SJCRH30 (cell line): ENCODE measurements around the gene SH3BGRL3. TPM values are rescaled to one million over a fixed set of nuclear protein-coding genes. Genes with fewer than 3 reads are reported as not detected.

Source experiments
- DNase-seq, 2 experiments: peaks; one replicate each; pipeline ENCODE4 v3.0.0-alpha.2; 2015 to 2020
- H3K27ac ChIP-seq: fragments of 250-450 bp; sonication (Bioruptor Pico); 2 replicates; pipeline ENCODE4 v1.5.1; 2020; ENCODE audit warnings: mild to moderate bottlenecking, moderate library complexity
- H3K27me3 ChIP-seq: fragments of 250-450 bp; sonication (Bioruptor Pico); 2 replicates; pipeline ENCODE4 v1.5.1; 2020; ENCODE audit warnings: mild to moderate bottlenecking, moderate library complexity
- H3K36me3 ChIP-seq: fragments of 250-450 bp; sonication (Bioruptor Pico); 2 replicates; pipeline ENCODE4 v1.5.1; 2020; ENCODE audit warnings: mild to moderate bottlenecking, moderate library complexity
- H3K4me1 ChIP-seq: fragments of 250-450 bp; sonication (Bioruptor Pico); 2 replicates; pipeline ENCODE4 v1.5.1; 2020; ENCODE audit warnings: mild to moderate bottlenecking, moderate library complexity
- H3K4me3 ChIP-seq: fragments of 250-450 bp; sonication (Bioruptor Pico); 2 replicates; pipeline ENCODE4 v1.5.1; 2020; ENCODE audit warnings: mild to moderate bottlenecking, moderate library complexity
- H3K9me3 ChIP-seq: fragments of 250-450 bp; sonication (Bioruptor Pico); replicated peaks from 2 replicates; pipeline ENCODE4 v1.5.1; 2020; ENCODE audit warnings: mild to moderate bottlenecking, moderate library complexity
- total RNA-seq: library from RNA; depleted of rRNA; stranded (reverse); fragments of >200 nt; shearing (Covaris generic); gene quantifications from 2 replicates; pipeline ENCODE4 v1.2.3, GENCODE V29; 2014

SH3BGRL3 gene
- total RNA-seq, 1 experiment from 2014 or later = 41.5 TPM

- Histone ChIP-seq H3K36me3 (peaks cover 62% of the 10 kb centered on the region), H3K27me3 (no peaks in the 10 kb centered on the region), H3K9me3 (peaks cover 5% of the 10 kb centered on the region; the same call in 1 of the 2 replicates), H3K4me1 (no peaks in the 10 kb centered on the region), H3K4me3 (no peak overlapping the region), H3K27ac (no peak overlapping the region)
- DNase-seq = no peak
These were observed 11.3 kb upstream of the SH3BGRL3 start for GRCh38 chr1:26268290-26269197.

- no peaks in the 10 kb centered on the region for H3K27me3 ChIP-seq
- no peaks in the 10 kb centered on the region for H3K4me1 ChIP-seq
- H3K4me3 ChIP-seq = no peak overlapping the region
- H3K27ac ChIP-seq = no peak overlapping the region
- peaks cover 58% of the 10 kb centered on the region for H3K36me3 ChIP-seq
- peaks cover 5% of the 10 kb centered on the region; the same call in 1 of the 2 replicates for H3K9me3 ChIP-seq
- DNase-seq = no peak
These were observed 10.7 kb upstream of the SH3BGRL3 start for GRCh38 chr1:26269198-26269550.

DNA sequence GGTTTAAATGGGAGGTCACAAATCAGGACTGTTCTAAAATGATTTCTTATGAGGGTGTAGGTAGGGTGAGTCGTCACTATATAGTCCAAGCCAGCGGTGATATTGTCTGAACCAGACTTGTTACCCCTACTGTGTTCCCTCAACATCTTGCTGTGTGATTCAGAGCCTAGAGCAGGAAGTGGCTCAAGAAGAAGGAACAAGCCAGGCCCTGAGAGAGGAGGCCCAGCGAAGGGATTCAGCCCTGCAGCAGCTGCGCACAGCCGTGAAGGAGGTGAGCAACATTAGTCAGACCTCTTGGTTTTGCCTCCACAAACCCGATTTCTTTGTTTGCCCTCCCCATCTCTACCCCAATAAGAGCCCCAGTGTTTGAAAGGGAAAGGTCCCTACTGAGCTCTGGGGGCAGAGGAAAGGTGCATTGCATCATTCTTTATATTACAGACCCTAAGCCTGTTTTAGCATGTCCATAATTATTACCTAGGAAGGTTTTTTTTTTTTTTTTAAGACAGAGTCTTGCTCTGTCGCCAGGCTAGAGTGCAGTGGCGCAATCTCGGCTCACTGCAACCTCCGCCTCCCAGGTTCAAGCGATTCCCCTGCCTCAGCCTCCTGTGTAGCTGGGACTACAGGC is 5.0 kb upstream of the SH3BGRL3 start:
- H3K36me3 ChIP-seq = peaks cover 45% of the 10 kb centered on the region
- H3K4me1 ChIP-seq = peaks cover 42% of the 10 kb centered on the region
- H3K27me3 ChIP-seq = no peaks in the 10 kb centered on the region
- H3K4me3 ChIP-seq = no peak overlapping the region
- H3K27ac ChIP-seq = peak overlapping the region; percentile 67; the same call in 1 of the 2 replicates
- H3K9me3 ChIP-seq = no peaks in the 10 kb centered on the region
- no peak for DNase-seq

DNA sequence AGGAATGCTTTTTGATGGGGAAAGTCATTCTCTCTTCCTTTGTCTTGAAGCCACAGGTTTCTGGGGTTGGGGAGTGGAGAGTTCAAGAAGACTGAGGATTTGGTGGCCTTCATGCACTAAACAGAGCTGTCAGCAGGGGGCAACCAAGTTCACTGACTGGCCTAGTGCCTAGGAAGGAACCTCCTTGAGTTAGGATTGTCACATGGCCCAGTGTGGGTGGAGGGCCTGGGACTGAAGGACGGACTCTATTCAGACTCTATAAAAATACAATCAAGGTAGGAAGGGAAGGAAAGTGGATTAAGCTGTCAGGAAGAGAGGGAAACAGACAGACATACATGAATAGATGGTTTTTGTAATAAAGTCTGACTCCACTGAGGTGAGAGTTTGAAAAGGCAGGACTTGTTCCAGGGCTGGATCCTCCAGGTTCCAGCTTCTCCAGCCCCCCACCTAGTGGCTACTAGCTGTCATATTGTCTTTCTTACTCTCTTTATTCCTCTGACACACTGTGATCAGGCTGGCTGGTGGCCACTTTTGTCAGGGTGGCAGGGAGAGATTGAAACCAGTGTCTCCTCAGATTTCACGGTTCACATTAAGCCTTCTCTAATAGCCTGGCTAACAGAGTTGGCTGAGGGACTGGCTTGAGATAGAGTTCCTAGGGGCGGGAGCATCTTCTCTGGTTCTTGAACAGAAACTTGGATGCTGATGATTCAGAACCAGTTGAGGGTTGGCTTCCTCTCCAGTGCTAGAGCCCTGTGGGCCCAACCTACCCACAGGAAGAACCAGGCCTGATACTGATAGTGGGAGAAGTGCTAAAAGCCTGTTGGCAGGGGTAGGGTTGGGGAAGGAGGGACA is 4.1 kb upstream of the SH3BGRL3 start:
- no peaks in the 10 kb centered on the region for H3K9me3 ChIP-seq
- DNase-seq = peak; percentile 81 to 94
- no peak overlapping the region for H3K4me3 ChIP-seq
- H3K36me3 ChIP-seq = peaks cover 36% of the 10 kb centered on the region
- peaks cover 42% of the 10 kb centered on the region for H3K4me1 ChIP-seq
- no peaks in the 10 kb centered on the region for H3K27me3 ChIP-seq
- peak overlapping the region; percentile 67 for H3K27ac ChIP-seq

GRCh38 chr1:26276432-26276838 is 3.5 kb upstream of the SH3BGRL3 start:
- H3K4me3 ChIP-seq = no peak overlapping the region
- peaks cover 31% of the 10 kb centered on the region for H3K36me3 ChIP-seq
- no peaks in the 10 kb centered on the region for H3K27me3 ChIP-seq
- peak overlapping the region; percentile 67 for H3K27ac ChIP-seq
- peak in 1 of 2 experiments; percentile 42 for DNase-seq
- H3K4me1 ChIP-seq = peaks cover 46% of the 10 kb centered on the region
- H3K9me3 ChIP-seq = no peaks in the 10 kb centered on the region

GRCh38 chr1:26277261-26277661 is 2.6 kb upstream of the SH3BGRL3 start:
- Histone ChIP-seq H3K4me3 (no peak overlapping the region), H3K27ac (no peak overlapping the region; the same call in 1 of the 2 replicates), H3K4me1 (peaks cover 49% of the 10 kb centered on the region), H3K36me3 (peaks cover 24% of the 10 kb centered on the region), H3K27me3 (no peaks in the 10 kb centered on the region), H3K9me3 (no peaks in the 10 kb centered on the region)
- no peak for DNase-seq

DNA sequence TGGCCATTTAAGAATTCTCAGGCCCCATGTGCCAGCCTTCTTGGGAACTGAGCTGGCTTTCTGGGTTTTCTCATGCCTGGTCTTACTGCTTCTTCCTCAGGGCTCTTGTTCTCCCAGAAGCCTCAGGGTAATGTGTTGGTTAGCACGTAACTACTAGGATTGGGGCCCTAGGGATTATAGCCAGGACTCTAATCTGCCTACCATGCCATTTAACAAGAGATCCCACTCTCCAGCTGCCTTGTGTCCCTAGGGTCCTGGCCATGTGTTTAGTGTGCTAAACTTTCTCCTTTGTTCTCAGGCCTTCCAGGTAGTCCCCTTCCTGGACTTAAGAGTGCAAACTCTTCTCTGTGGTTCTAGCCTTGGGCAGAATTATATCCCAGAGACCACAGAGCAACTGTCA is 2.2 kb upstream of the SH3BGRL3 start:
- Histone ChIP-seq H3K27ac (no peak overlapping the region), H3K4me1 (peaks cover 49% of the 10 kb centered on the region), H3K4me3 (no peak overlapping the region), H3K27me3 (no peaks in the 10 kb centered on the region), H3K36me3 (peaks cover 24% of the 10 kb centered on the region), H3K9me3 (no peaks in the 10 kb centered on the region)
- DNase-seq = peak in 1 of 2 experiments; percentile 40

- no peak overlapping the region for H3K4me3 ChIP-seq
- peaks cover 49% of the 10 kb centered on the region for H3K4me1 ChIP-seq
- no peaks in the 10 kb centered on the region for H3K9me3 ChIP-seq
- no peak overlapping the region for H3K27ac ChIP-seq
- H3K36me3 ChIP-seq = peaks cover 18% of the 10 kb centered on the region
- no peaks in the 10 kb centered on the region for H3K27me3 ChIP-seq
- no peak for DNase-seq
These were observed 1.6 kb upstream of the SH3BGRL3 start for GRCh38 chr1:26278303-26278702.

- peaks cover 49% of the 10 kb centered on the region for H3K4me1 ChIP-seq
- peaks cover 17% of the 10 kb centered on the region for H3K36me3 ChIP-seq
- H3K9me3 ChIP-seq = no peaks in the 10 kb centered on the region
- H3K27ac ChIP-seq = peak overlapping the region; percentile 74
- peak in 1 of 2 experiments; percentile 35 for DNase-seq
- H3K4me3 ChIP-seq = peak overlapping the region; percentile 68
- no peaks in the 10 kb centered on the region for H3K27me3 ChIP-seq
These were observed 996 bp upstream of the SH3BGRL3 start for GRCh38 chr1:26278724-26279455.

- Histone ChIP-seq H3K4me1 (peaks cover 55% of the 10 kb centered on the region), H3K27me3 (no peaks in the 10 kb centered on the region), H3K36me3 (peaks cover 12% of the 10 kb centered on the region), H3K9me3 (no peaks in the 10 kb centered on the region), H3K27ac (peak overlapping the region; percentile 74), H3K4me3 (peak overlapping the region; percentile 68)
- DNase-seq = peak; percentile 53 to 57
These were observed 602 bp downstream of the SH3BGRL3 start for GRCh38 chr1:26280333-26281042.

GRCh38 chr1:26281091-26281958 is 1.4 kb downstream of the SH3BGRL3 start:
- Histone ChIP-seq H3K9me3 (no peaks in the 10 kb centered on the region), H3K36me3 (peaks cover 12% of the 10 kb centered on the region), H3K4me3 (no peak overlapping the region), H3K27me3 (no peaks in the 10 kb centered on the region), H3K4me1 (peaks cover 46% of the 10 kb centered on the region), H3K27ac (no peak overlapping the region)
- DNase-seq = no peak

GRCh38 chr1:26281971-26282370 is 2.1 kb downstream of the SH3BGRL3 start:
- DNase-seq = peak; percentile 38 to 51
- Histone ChIP-seq H3K4me3 (no peak overlapping the region), H3K27ac (no peak overlapping the region), H3K36me3 (peaks cover 8% of the 10 kb centered on the region), H3K9me3 (no peaks in the 10 kb centered on the region), H3K27me3 (no peaks in the 10 kb centered on the region), H3K4me1 (peaks cover 44% of the 10 kb centered on the region)

DNA sequence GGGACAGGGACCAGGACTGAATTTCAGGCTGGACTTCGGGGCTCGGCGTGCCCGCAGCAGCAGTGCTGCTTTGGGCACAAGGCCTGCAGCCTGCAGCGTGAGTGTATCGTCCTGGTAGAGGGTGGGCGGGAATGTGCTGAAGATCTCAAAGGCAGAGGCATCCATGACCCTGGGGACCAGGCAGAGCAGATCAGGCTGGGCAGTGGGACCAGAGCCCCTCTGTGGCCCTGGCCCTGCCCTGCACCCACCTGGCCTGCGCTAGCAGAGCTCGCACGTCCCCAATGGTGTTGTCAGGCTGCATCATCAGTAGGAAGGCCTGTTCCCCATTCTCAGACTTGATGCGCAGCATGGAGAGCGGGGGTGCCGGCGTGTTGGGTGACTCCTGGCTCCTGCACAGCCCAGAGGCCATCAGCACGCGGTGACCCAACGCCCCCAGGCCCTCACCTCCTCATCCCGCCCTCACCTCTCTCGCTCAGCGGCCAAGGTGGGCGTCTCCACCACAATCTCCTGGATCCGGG is 2.6 kb downstream of the SH3BGRL3 start:
- H3K4me3 ChIP-seq = no peak overlapping the region
- no peaks in the 10 kb centered on the region for H3K27me3 ChIP-seq
- no peak for DNase-seq
- H3K27ac ChIP-seq = no peak overlapping the region
- peaks cover 44% of the 10 kb centered on the region for H3K4me1 ChIP-seq
- peaks cover 3% of the 10 kb centered on the region for H3K36me3 ChIP-seq
- no peaks in the 10 kb centered on the region for H3K9me3 ChIP-seq
